ENCODE results near the gene FOXE3. TPM values are rescaled to one million over a fixed set of nuclear protein-coding genes. Genes with fewer than 3 reads are reported as not detected.
A peak's percentile ranks its signal among the peaks of the same experiment; 100 is the strongest.

FOXE3 gene
- total and polyA plus RNA-seq, 9 of the 15 experiments (the other 6 are each of a cell fraction or from before 2014, with no cell fraction given) = not detected

DNA sequence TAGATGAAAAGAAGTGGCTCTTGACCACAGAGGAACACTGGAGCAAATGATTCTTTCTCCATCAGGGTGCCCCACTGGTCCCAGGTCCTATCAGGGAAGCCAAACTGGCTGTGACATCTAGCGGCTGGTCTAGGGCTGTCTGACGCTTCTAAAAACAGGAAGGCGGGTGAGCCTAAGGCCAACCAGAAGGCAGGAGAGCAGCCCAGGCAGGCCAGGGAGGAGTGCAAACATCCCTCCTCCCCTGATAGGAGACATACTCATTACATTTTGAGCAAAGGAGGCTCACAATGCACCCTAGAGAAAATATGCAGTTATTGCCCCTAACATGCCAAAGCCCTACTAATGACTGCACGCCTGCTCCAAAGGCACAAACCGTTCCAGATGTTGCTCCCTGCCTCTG lies 10.4 kb upstream of the FOXE3 start (continued):
- TF ChIP-seq, protein P1, sequence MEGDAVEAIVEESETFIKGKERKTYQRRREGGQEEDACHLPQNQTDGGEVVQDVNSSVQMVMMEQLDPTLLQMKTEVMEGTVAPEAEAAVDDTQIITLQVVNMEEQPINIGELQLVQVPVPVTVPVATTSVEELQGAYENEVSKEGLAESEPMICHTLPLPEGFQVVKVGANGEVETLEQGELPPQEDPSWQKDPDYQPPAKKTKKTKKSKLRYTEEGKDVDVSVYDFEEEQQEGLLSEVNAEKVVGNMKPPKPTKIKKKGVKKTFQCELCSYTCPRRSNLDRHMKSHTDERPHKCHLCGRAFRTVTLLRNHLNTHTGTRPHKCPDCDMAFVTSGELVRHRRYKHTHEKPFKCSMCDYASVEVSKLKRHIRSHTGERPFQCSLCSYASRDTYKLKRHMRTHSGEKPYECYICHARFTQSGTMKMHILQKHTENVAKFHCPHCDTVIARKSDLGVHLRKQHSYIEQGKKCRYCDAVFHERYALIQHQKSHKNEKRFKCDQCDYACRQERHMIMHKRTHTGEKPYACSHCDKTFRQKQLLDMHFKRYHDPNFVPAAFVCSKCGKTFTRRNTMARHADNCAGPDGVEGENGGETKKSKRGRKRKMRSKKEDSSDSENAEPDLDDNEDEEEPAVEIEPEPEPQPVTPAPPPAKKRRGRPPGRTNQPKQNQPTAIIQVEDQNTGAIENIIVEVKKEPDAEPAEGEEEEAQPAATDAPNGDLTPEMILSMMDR (IDR thresholded peaks at IDR 0.05 in 2 of 3, conservative IDR thresholded peaks at IDR 0.05 in 1 of 3; ENCODE audit: insufficient read depth in 2 of 3, low read depth in 1 of 3, low read length in 3 of 3) = peak; percentile 37 to 39 (median 38); a peak in 3 of 6 replicates
- TF ChIP-seq, protein P2, sequence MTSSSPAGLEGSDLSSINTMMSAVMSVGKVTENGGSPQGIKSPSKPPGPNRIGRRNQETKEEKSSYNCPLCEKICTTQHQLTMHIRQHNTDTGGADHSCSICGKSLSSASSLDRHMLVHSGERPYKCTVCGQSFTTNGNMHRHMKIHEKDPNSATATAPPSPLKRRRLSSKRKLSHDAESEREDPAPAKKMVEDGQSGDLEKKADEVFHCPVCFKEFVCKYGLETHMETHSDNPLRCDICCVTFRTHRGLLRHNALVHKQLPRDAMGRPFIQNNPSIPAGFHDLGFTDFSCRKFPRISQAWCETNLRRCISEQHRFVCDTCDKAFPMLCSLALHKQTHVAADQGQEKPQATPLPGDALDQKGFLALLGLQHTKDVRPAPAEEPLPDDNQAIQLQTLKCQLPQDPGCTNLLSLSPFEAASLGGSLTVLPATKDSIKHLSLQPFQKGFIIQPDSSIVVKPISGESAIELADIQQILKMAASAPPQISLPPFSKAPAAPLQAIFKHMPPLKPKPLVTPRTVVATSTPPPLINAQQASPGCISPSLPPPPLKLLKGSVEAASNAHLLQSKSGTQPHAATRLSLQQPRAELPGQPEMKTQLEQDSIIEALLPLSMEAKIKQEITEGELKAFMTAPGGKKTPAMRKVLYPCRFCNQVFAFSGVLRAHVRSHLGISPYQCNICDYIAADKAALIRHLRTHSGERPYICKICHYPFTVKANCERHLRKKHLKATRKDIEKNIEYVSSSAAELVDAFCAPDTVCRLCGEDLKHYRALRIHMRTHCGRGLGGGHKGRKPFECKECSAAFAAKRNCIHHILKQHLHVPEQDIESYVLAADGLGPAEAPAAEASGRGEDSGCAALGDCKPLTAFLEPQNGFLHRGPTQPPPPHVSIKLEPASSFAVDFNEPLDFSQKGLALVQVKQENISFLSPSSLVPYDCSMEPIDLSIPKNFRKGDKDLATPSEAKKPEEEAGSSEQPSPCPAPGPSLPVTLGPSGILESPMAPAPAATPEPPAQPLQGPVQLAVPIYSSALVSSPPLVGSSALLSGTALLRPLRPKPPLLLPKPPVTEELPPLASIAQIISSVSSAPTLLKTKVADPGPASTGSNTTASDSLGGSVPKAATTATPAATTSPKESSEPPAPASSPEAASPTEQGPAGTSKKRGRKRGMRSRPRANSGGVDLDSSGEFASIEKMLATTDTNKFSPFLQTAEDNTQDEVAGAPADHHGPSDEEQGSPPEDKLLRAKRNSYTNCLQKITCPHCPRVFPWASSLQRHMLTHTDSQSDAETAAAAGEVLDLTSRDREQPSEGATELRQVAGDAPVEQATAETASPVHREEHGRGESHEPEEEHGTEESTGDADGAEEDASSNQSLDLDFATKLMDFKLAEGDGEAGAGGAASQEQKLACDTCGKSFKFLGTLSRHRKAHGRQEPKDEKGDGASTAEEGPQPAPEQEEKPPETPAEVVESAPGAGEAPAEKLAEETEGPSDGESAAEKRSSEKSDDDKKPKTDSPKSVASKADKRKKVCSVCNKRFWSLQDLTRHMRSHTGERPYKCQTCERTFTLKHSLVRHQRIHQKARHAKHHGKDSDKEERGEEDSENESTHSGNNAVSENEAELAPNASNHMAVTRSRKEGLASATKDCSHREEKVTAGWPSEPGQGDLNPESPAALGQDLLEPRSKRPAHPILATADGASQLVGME (CRISPR knock-in tag; IDR thresholded peaks at IDR 0.05) = no peak
- TF ChIP-seq SMAD2 (IDR thresholded peaks at IDR 0.05; ENCODE audit: low read depth, low read length) (no peak), SIX5 (IDR thresholded peaks at IDR 0.05; ENCODE audit: borderline replicate concordance in 1 of 2, insufficient read depth in 1 of 2, low read depth in 1 of 2, low read length in 2 of 2) (no peak), RAD21 (CRISPR knock-in tag; conservative IDR thresholded peaks at IDR 0.05 in 1 of 2, IDR thresholded peaks at IDR 0.05 in 1 of 2) (peak in 1 of 2 experiments; percentile 43; a peak in 2 of 4 replicates), ELF4 (CRISPR knock-in tag; IDR thresholded peaks at IDR 0.05) (no peak), MCM2 (IDR thresholded peaks at IDR 0.05; ENCODE audit: low read depth) (no peak), ZNF274 (IDR thresholded peaks at IDR 0.05; ENCODE audit: borderline replicate concordance, low read depth, low read length) (no peak), SMAD3 (CRISPR knock-in tag; conservative IDR thresholded peaks at IDR 0.05) (no peak), GTF2A2 (tag; IDR thresholded peaks at IDR 0.05) (no peak)
- TF ChIP-seq, protein P3, sequence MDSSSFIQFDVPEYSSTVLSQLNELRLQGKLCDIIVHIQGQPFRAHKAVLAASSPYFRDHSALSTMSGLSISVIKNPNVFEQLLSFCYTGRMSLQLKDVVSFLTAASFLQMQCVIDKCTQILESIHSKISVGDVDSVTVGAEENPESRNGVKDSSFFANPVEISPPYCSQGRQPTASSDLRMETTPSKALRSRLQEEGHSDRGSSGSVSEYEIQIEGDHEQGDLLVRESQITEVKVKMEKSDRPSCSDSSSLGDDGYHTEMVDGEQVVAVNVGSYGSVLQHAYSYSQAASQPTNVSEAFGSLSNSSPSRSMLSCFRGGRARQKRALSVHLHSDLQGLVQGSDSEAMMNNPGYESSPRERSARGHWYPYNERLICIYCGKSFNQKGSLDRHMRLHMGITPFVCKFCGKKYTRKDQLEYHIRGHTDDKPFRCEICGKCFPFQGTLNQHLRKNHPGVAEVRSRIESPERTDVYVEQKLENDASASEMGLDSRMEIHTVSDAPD (CRISPR knock-in tag; IDR thresholded peaks at IDR 0.05) = no peak

Data from K562 (cell line).